ENCODE results near the gene ZNF385A. TPM values are rescaled to one million over a fixed set of nuclear protein-coding genes. Genes with fewer than 3 reads are reported as not detected.

The ZNF385A gene
- total and polyA plus RNA-seq, 2 of the 4 experiments (the other 2 are of a cell fraction), result 0.36 to 2.5 TPM

GRCh38 chr12:54359762-54360351, 24.7 kb downstream of the ZNF385A start:
- no CpG with 5 or more reads among the region's 9 CpGs for WGBS, 2 experiments (ENCODE audit: extremely low coverage in 2 of 2, insufficient read length in 1 of 2)
- Histone ChIP-seq H2AK5ac (ENCODE audit: low read depth, low read length) (peak overlapping the region; percentile 80), H3K4me1 (ENCODE audit: control insufficient read depth, insufficient read depth, low read length) (peaks cover 16% of the 10 kb centered on the region), H3K79me1 (ENCODE audit: low read depth in 1 of 2, low read length in 2 of 2) (peaks cover 0 to 24% of the 10 kb centered on the region in 2 experiments; a peak in 2 of 4 replicates), H2BK20ac (ENCODE audit: low read depth, low read length) (peak overlapping the region; percentile 85), H3K18ac (ENCODE audit: low read depth, low read length) (peak overlapping the region; percentile 56), H2BK15ac (ENCODE audit: low read depth, low read length) (peak overlapping the region; percentile 90; the same call in 2 of the 3 replicates), H2AFZ (replicated peaks; ENCODE audit: low read length, poor library complexity) (peak overlapping the region; percentile 88), H2BK120ac (ENCODE audit: low read depth, low read length) (peak overlapping the region; percentile 89), H3K36me3 (ENCODE audit: control insufficient read depth, insufficient read depth, low read length) (no peaks in the 10 kb centered on the region), H4K91ac (ENCODE audit: insufficient read depth, low read depth, low read length) (peak overlapping the region; percentile 83), H3K9me1 (ENCODE audit: insufficient read depth, low read length) (0 out of 2 replicates have a peak, but pooled peaks cover 15% of the 10 kb centered on the region), H2BK5ac (ENCODE audit: low read depth, low read length, poor library complexity, severe bottlenecking) (peak overlapping the region; percentile 78), H3K4me2 (ENCODE audit: low read depth, low read length) (peak overlapping the region; percentile 73), H3K9me3 (ENCODE audit: control insufficient read depth, insufficient read depth, low read length) (no peaks in the 10 kb centered on the region), H3K23ac (ENCODE audit: low read depth, low read length) (peak overlapping the region; percentile 71), H3K9ac (ENCODE audit: low read depth, low read length) (peak overlapping the region; percentile 67), H4K20me1 (ENCODE audit: insufficient read depth, low read length) (no peaks in the 10 kb centered on the region), H3K14ac (replicated peaks; ENCODE audit: low read depth, low read length) (peak overlapping the region; percentile 78), H2AK9ac (replicated peaks; ENCODE audit: low read depth, low read length, poor library complexity) (peak overlapping the region; percentile 89), H3K27ac (ENCODE audit: insufficient read depth, low read length) (peak overlapping the region; percentile 76), H4K8ac (ENCODE audit: low read depth in 2 of 2, low read length in 2 of 2) (peak overlapping the region; percentile 23 to 85), H4K5ac (ENCODE audit: low read depth, low read length) (peak overlapping the region; percentile 42), H3K56ac (ENCODE audit: extremely low read depth, insufficient read depth, low read length) (peak overlapping the region; percentile 90), H3K27me3 (ENCODE audit: control insufficient read depth, insufficient read depth, low read length) (no peaks in the 10 kb centered on the region), H3K4ac (ENCODE audit: low read depth, low read length) (peak overlapping the region; percentile 75), H3K4me3 (ENCODE audit: insufficient read depth, low read depth, low read length) (peak overlapping the region; percentile 47)
- intact Hi-C loops (cut with micrococcal nuclease) (loop anchor here (1.0 to 2.0 kb wide), 6 partner anchors 21 to 354 kb away; partner anchors contain the start of genes CBX5 and HNRNPA1), dilution Hi-C loops (cut with HindIII; ENCODE audit: low sequenced_read_pairs, unreplicated experiment) (no loop called here), in situ Hi-C loops (cut with MboI; ENCODE audit: low sequenced_read_pairs) (loop anchor here (5.0 kb wide), 2 partner anchors 68 to 138 kb away; no protein-coding TSS in a partner anchor)
- ChIA-PET CTCF (interaction anchor here (0.9 to 2.2 kb wide), 7 partner anchors 9 to 143 kb away, joined by 3 to 5 read pairs (median 4); partner anchors contain the start of gene COPZ1), POLR2A (ENCODE audit: unreplicated experiment) (interaction anchor here (1.2 kb wide), 1 partner anchor 73 kb away, joined by 4 read pairs; no protein-coding TSS in a partner anchor)
- ATAC-seq (ENCODE audit: low read depth) (no peak), DNase-seq (no peak)
- no TSS peak for BruUV-seq (replicated peaks)
- no peak for TF ChIP-seq MXI1 (IDR thresholded peaks at IDR 0.05; ENCODE audit: borderline replicate concordance, low read depth, low read length)
- TF ChIP-seq RCOR1 (IDR thresholded peaks at IDR 0.05; ENCODE audit: insufficient replicate concordance, low read length), result peak; percentile 73
